GDM1 (cell line): ENCODE measurements around the gene SCFD2.
"Not testable (repeated sequence)": the region's sequence is repeated elsewhere in the genome, so short reads cannot be mapped to it uniquely, and the experiment has no call there.

Experiments used
- DNase-seq: peaks from one replicate; lab custom pipeline; 2025; lab: John Stamatoyannopoulos, UW

SCFD2 gene

DNA sequence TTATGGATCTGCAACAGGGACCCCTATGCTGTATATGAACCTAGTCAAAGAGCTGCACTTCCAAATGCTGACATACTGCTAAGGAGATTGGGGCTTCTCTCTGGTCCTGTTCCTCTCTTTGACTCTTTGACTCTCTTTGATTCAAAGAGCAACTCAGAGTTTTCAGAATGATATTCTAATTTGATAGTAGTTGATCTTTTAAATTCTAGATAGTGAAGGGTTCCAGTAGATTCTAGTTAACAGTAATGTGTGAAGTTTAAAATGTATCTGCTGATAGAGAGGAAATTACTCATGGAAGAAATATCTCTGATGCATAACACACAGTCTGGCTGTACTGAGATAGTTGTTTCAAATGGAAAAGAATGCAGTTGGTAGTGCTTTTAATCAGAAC lies 264.7 kb downstream of the SCFD2 start:
- DNase-seq = no peak

- no peak for DNase-seq
Measured at GRCh38 chr4:53100501-53101190, 265.2 kb downstream of the SCFD2 start.

DNA sequence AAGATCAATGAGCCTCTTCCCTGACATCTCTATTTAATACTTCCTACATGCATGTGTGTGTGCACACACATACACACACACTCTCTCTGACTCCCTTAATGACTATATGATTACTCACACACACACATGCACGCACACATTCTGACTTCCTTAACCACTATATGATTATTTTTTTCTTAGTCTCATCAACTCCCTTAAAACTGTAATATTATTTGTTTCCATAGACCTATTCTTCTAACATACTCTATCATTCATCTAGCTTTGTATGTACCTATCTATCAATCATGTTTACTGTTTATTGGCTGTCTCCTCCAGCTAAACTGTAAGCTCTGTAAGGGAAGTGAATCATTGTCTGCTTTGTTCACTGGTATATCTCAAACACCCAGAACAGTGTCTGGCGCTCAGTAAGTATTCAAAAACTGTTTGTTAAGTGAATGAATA lies 267.2 kb downstream of the SCFD2 start:
- DNase-seq = no peak

- no peak for DNase-seq
Measured at GRCh38 chr4:53094040-53094439, 271.8 kb downstream of the SCFD2 start.

DNA sequence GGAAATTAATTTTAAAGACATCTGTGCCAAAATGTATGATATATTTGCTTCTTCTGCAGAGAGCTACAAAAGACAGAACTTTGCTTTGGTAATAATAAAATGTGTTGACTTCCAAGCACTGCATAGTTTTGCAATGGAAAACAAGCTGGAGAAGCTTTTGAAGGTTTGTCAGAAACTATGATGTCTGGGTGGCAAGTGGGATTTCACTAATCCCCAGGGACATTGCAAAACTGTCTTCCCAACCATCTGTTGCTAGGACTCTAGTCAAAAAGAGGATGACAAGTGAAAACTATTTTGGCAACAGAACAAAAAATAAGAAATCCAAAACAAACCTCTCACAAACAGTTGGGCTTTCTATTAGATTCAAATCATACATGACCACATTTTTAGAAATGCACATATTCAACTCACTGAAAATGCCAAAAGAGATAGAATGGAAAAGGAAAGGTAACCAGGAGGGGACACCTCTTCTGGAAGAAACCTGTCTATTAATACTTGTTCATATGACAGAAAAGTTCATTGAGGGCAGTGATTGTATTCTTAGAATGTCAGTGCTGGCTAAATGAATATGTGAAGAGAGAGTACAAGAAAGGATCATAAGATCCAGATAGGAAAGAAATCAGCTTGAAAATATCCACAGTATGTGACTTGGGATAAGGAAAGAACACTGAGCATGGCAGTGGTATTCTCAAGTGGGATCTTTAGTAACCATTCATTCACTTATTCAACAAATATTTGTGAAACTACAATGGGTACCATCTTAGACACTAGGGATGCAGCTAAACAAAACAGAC lies 275.7 kb downstream of the SCFD2 start:
- DNase-seq = no peak

DNA sequence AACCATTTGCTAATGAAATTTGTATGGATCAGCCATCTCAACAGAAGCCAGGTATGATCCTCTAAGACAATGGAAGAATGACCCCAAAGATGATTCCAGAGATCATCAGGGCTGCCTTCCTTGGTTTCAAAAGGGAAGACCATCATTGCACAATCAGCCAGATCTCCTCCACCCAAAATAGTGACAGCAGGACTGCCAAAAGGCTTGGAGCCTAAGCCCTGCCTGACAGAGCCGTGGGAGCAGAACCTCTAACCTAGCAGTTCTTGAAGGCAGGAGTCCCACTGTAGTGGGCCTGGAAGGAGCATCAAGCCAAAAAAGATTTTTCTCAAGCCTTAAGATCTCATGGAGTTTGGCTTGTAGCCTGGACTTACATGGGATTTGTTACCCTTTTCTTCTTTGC lies 277.7 kb downstream of the SCFD2 start:
- DNase-seq = no peak

DNA sequence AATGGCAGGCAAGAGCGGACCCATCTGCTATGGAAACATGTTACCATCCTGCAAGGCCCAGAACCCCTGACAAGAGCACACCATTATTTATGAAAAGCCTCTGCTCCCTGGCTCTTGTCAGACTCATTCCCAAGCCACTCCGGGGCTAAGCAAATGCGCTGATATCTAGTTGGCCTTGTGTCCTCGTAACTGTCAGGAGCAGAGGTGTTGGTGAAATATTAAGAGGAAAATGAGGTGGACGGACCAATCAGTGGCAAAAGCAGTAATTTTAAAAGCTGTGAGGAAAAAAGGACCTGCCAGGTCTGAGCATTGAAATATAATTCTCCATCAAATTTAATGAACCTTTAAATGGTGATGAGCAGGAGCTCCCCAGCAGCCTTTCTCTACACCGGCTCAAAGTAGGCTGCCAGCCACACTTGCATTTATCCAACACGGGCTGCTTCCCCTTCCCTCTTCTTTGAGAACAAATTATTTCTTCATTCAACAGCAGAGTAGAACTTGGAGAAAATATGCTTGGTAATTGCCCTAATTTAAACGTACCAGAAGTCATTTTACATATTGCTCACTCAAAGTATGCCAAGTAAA lies 289.4 kb downstream of the SCFD2 start:
- DNase-seq = no peak

- DNase-seq = no peak
Measured at GRCh38 chr4:53075162-53075785, 290.6 kb downstream of the SCFD2 start.

- DNase-seq = no peak
Measured at GRCh38 chr4:53068755-53069330, 297.0 kb downstream of the SCFD2 start.

GRCh38 chr4:53067125-53067802 lies 298.6 kb downstream of the SCFD2 start:
- DNase-seq = no peak

GRCh38 chr4:53066155-53066554 lies 299.7 kb downstream of the SCFD2 start:
- no peak for DNase-seq

DNA sequence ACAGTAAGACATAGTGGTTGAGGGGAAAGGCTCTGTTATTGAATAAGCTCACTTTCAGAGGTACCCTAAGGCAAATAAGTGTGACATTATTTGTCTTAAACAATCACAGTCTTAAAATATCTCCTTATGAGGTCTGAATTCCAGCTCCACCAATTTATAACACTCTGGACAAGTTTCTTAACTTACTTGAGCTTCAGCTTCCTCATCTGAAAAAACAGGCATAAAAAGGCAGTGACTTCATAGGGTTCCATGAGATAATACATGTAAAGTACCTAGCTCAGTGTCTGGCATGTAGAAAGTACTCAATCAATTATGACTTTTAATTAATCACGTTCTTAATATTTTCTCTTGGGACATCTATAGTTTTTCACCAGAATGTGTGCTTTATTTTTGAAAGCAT lies 301.3 kb downstream of the SCFD2 start:
- DNase-seq = no peak

GRCh38 chr4:53061091-53061850 lies 304.6 kb downstream of the SCFD2 start:
- no peak for DNase-seq

DNA sequence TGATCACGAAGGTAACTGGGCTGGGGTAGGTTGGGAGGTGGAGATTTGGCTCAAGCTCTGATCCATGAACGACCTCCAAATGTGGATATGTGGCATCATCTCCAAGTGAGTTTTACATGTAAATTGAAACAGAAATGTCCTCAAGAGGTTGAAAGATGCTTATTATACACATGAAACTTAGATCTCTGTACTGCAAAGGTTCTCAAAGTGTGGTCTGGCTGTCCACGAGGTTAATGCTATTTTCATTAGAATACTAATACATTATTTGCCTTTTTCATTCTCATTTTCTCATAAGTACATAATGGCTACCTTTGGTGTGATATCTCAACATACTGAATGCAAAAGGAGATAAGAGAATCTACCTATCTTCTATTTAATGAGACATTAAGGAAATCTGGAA lies 305.6 kb downstream of the SCFD2 start:
- DNase-seq = no peak

DNA sequence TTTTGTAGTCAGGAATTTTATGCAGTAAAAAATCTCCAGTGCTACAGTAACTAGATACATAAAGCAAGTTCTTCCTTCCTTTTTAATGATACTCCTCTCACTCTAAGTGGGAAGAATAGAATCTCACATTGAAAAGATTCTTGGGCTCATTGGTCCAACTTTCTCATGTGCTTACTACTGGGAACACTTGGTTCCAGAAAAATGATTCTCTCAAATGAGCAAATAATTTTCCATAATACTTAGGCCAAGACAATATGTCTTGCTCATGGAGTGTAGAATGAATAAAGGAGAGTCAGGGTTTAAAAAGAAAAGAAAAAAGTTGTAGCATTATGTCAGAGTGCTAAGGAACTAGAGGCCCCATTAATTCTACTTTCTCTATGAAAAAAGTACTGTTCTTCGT lies 306.0 kb downstream of the SCFD2 start:
- DNase-seq = no peak

- no peak for DNase-seq
Measured at GRCh38 chr4:53059256-53059655, 306.6 kb downstream of the SCFD2 start.

DNA sequence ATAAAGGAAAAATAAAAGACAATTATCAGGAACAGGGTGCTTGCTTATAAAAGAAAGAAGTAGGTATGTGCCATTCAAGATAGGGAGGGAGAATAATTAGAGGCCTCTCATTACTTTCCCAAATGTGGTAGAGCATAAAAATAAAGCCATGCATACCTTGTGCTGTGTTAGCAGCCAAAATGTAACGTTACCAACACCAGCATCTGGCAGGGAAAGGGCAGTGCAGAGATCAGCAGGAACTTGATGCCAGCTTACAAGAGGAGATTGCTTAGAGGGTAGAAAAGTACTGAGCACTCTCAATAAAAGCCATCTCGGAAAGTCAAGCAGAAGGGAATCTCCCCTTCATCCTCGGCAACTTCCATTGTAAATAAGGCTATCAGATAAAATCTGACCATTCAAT lies 308.2 kb downstream of the SCFD2 start:
- DNase-seq = no peak

GRCh38 chr4:53057108-53057507 lies 308.8 kb downstream of the SCFD2 start:
- DNase-seq = not testable (repeated sequence)

DNA sequence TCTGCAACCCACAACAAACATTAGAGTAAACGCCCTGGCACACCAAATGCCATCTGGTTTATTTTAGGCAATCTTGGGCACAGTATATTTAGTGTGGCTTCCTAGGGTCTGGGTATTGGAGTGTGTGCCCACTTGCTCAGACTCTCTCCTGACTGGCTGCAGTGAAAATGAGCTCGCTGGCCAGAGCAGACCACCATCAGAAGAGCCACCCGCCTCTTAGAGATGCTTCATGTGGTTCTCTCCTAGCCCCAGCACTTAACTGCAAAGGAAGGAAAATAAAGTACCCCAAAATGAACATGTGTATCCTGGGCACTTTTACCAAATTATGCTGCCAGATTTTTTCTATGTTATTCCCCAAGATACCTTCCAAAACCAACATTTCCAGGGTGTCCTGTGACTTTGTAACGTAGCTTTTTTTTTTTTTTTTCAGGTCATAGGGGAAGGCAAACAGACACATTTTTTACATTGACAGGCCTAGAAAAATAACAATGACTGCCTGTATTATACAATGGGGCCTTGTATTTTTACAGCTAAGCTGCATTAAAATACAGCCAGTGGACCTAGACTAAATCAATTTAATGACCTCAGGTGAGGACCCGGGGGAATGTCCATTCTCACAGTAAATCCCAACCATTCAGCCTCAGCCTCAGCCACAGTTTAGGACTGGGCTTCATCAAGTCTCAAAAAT lies 310.0 kb downstream of the SCFD2 start:
- no peak for DNase-seq

DNA sequence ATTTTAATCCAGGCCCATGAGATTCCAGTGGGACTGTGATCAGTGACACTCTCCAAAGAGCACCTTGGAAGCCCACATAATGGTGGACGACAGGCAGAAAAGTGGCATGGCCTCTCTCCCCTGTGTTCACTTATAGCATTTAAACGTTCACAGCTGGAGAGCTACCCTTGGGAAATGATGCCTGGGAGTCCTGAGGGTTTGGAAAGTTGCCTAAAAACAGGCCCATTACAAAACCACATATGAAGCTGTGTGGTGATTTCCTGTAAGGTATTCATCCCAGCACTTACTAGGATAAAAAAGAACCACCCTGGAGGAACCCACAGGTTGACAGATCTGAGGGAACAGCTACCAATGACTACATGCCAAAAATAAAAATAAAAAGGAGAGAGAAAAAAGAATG lies 310.6 kb downstream of the SCFD2 start:
- DNase-seq = no peak
